ENCODE data around the gene HPSE2. TPM values are rescaled to one million over a fixed set of nuclear protein-coding genes. Genes with fewer than 3 reads are reported as not detected.

HPSE2 gene
- total RNA-seq, 1 experiment from 2014 or later = not detected

GRCh38 chr10:98959379-98959778 lies 276.3 kb downstream of the HPSE2 start:
- intact Hi-C loops (cut with micrococcal nuclease; ENCODE audit: unreplicated experiment) = no loop called here
- H3K36me3 ChIP-seq (ENCODE audit: control insufficient read depth, insufficient read depth, low read length) = no peaks in the 10 kb centered on the region
- ChIA-PET CTCF (no interaction called here), POLR2A (no interaction called here)
- DNase-seq (ENCODE audit: low read depth, low spot score) = no peak
- H3K9me3 ChIP-seq (ENCODE audit: control insufficient read depth, insufficient read depth, low read depth, low read length) = no peaks in the 10 kb centered on the region
- H3K4me1 ChIP-seq (ENCODE audit: control insufficient read depth, insufficient read depth, low read length) = no peaks in the 10 kb centered on the region
- in situ Hi-C loops (cut with HindIII; ENCODE audit: low pct_unique_long_range_greater_than_20kb, low sequenced_read_pairs) = no loop called here
- ATAC-seq = no peak
- TF ChIP-seq TCF7L2 (IDR thresholded peaks at IDR 0.05; ENCODE audit: low read depth, low read length) (no peak), POLR2AphosphoS5 (IDR thresholded peaks at IDR 0.05; ENCODE audit: low read depth, low read length) (no peak), REST (IDR thresholded peaks at IDR 0.05; ENCODE audit: insufficient read depth in 1 of 2, low read depth in 2 of 2, low read length in 1 of 2) (no peak), SIN3A (IDR thresholded peaks at IDR 0.05; ENCODE audit: borderline replicate concordance, insufficient read depth, low read depth, low read length) (no peak), CTCF (IDR thresholded peaks at IDR 0.05) (no peak)
- no peak overlapping the region for H3K4me3 ChIP-seq (ENCODE audit: low read depth in 2 of 2, low read length in 2 of 2)
- no peaks in the 10 kb centered on the region for H3K27me3 ChIP-seq (ENCODE audit: control insufficient read depth, insufficient read depth, low read length)
- BruUV-seq (replicated peaks) = no TSS peak
- H3K27ac ChIP-seq (ENCODE audit: low read length) = no peak overlapping the region

- H3K4me1 ChIP-seq (ENCODE audit: control insufficient read depth, insufficient read depth, low read length) = no peaks in the 10 kb centered on the region
- intact Hi-C loops (cut with micrococcal nuclease; ENCODE audit: unreplicated experiment) (no loop called here), in situ Hi-C loops (cut with HindIII; ENCODE audit: low pct_unique_long_range_greater_than_20kb, low sequenced_read_pairs) (no loop called here)
- CTCF ChIA-PET = no interaction called here
- POLR2A ChIA-PET = no interaction called here
- DNase-seq (ENCODE audit: low read depth, low spot score) (no peak), ATAC-seq (no peak)
- no peak overlapping the region for H3K4me3 ChIP-seq (ENCODE audit: low read depth in 2 of 2, low read length in 2 of 2)
- H3K9me3 ChIP-seq (ENCODE audit: control insufficient read depth, insufficient read depth, low read depth, low read length) = no peaks in the 10 kb centered on the region
- no peaks in the 10 kb centered on the region for H3K36me3 ChIP-seq (ENCODE audit: control insufficient read depth, insufficient read depth, low read length)
- TF ChIP-seq SIN3A (IDR thresholded peaks at IDR 0.05; ENCODE audit: borderline replicate concordance, insufficient read depth, low read depth, low read length) = no peak
- H3K27ac ChIP-seq (ENCODE audit: low read length) = no peak overlapping the region
- H3K27me3 ChIP-seq (ENCODE audit: control insufficient read depth, insufficient read depth, low read length) = no peaks in the 10 kb centered on the region
- BruUV-seq (replicated peaks) = no TSS peak
Observed at GRCh38 chr10:98957801-98958200, 277.9 kb downstream of the HPSE2 start.

- ATAC-seq (no peak), DNase-seq (ENCODE audit: low read depth, low spot score) (no peak)
- Histone ChIP-seq H3K4me1 (ENCODE audit: control insufficient read depth, insufficient read depth, low read length) (no peaks in the 10 kb centered on the region), H3K9me3 (ENCODE audit: control insufficient read depth, insufficient read depth, low read depth, low read length) (no peaks in the 10 kb centered on the region), H3K27me3 (ENCODE audit: control insufficient read depth, insufficient read depth, low read length) (no peaks in the 10 kb centered on the region), H3K36me3 (ENCODE audit: control insufficient read depth, insufficient read depth, low read length) (no peaks in the 10 kb centered on the region), H3K27ac (ENCODE audit: low read length) (no peak overlapping the region), H3K4me3 (ENCODE audit: low read depth in 2 of 2, low read length in 2 of 2) (no peak overlapping the region)
- in situ Hi-C loops (cut with HindIII; ENCODE audit: low pct_unique_long_range_greater_than_20kb, low sequenced_read_pairs) (no loop called here), intact Hi-C loops (cut with micrococcal nuclease; ENCODE audit: unreplicated experiment) (no loop called here)
- no TSS peak for BruUV-seq (replicated peaks)
- TF ChIP-seq REST (IDR thresholded peaks at IDR 0.05; ENCODE audit: insufficient read depth in 1 of 2, low read depth in 2 of 2, low read length in 1 of 2) = no peak
- no peak for TF ChIP-seq TCF7L2 (IDR thresholded peaks at IDR 0.05; ENCODE audit: low read depth, low read length)
- TF ChIP-seq SIN3A (IDR thresholded peaks at IDR 0.05; ENCODE audit: borderline replicate concordance, insufficient read depth, low read depth, low read length) = no peak
- no peak for TF ChIP-seq CTCF (IDR thresholded peaks at IDR 0.05)
- TF ChIP-seq POLR2AphosphoS5 (IDR thresholded peaks at IDR 0.05; ENCODE audit: low read depth, low read length) = no peak
- CTCF ChIA-PET = no interaction called here
- POLR2A ChIA-PET = no interaction called here
Observed at GRCh38 chr10:98956576-98957260, 278.9 kb downstream of the HPSE2 start.
